Spleen (tissue), 7 donors: ENCODE results near the gene MEF2C.

Experiments
- CTCF ChIP-seq, 11 experiments: fragments of 200-600 bp in 7 of 11; fragments of 450-650 bp in 4 of 11; sonication (generic) in 4 of 11; IDR thresholded peaks in 8 of 11; conservative IDR thresholded peaks in 3 of 11; 1 replicate in 7 of 11; 2 replicates in 4 of 11; pipeline versions ENCODE4 v1.4.0 to v1.8.0; 2016 to 2021; ENCODE audit warnings: antibody characterized with exemption in 11 of 11, inconsistent platforms in 4 of 11, mild to moderate bottlenecking in 1 of 11
- POLR2A ChIP-seq, 3 donors: fragments of 450-650 bp; IDR thresholded peaks; one replicate each; pipeline ENCODE4 v1.5.1; 2017; ENCODE audit warnings: antibody characterized with exemption in 3 of 3, mild to moderate bottlenecking in 1 of 3
- donor health status: DM: no; HTN: no; CAD: no; lungs with moderate emphysema.
- donor health status: DM: no; HTN: no; CAD: no.
- donor health status: DM: no; HTN: no; CAD: no.

- TF ChIP-seq CTCF (IDR thresholded peaks at IDR 0.05 in 8 of 11, conservative IDR thresholded peaks at IDR 0.05 in 3 of 11) (no peak), POLR2A (IDR thresholded peaks at IDR 0.05) (no peak)
These were observed 57.2 kb downstream of the MEF2C start for GRCh38 chr5:88825584-88826315.
